ENCODE measurements around the gene DUOX1.
A peak's percentile ranks its signal among the peaks of the same experiment; 100 is the strongest.

The DUOX1 gene

GRCh38 chr15:45169608-45170480 is 40.0 kb downstream of the DUOX1 start:
- H3K36me3 Mint-ChIP-seq (ENCODE audit: low read depth) = no peaks in the 10 kb centered on the region
- H3K4me3 Mint-ChIP-seq = no peak overlapping the region
- no peak overlapping the region for H3K27ac Mint-ChIP-seq
- no peaks in the 10 kb centered on the region for H3K27me3 Mint-ChIP-seq (ENCODE audit: low read depth)
- peaks cover 15% of the 10 kb centered on the region for H3K4me1 Mint-ChIP-seq (ENCODE audit: low read depth)
- no peaks in the 10 kb centered on the region for H3K9me3 Mint-ChIP-seq

GRCh38 chr15:45171912-45172311 is 42.1 kb downstream of the DUOX1 start:
- Mint-ChIP-seq H3K27me3 (ENCODE audit: low read depth) (no peaks in the 10 kb centered on the region), H3K4me3 (no peak overlapping the region), H3K9me3 (no peaks in the 10 kb centered on the region), H3K4me1 (ENCODE audit: low read depth) (peaks cover 3% of the 10 kb centered on the region), H3K36me3 (ENCODE audit: low read depth) (no peaks in the 10 kb centered on the region), H3K27ac (no peak overlapping the region)

- H3K27me3 Mint-ChIP-seq (ENCODE audit: low read depth) = no peaks in the 10 kb centered on the region
- no peak overlapping the region for H3K27ac Mint-ChIP-seq
- H3K9me3 Mint-ChIP-seq = no peaks in the 10 kb centered on the region
- H3K4me3 Mint-ChIP-seq = no peak overlapping the region
- H3K4me1 Mint-ChIP-seq (ENCODE audit: low read depth) = no peaks in the 10 kb centered on the region
- no peaks in the 10 kb centered on the region for H3K36me3 Mint-ChIP-seq (ENCODE audit: low read depth)
Measured at GRCh38 chr15:45174069-45174468, 44.3 kb downstream of the DUOX1 start.

- Mint-ChIP-seq H3K4me3 (no peak overlapping the region), H3K36me3 (ENCODE audit: low read depth) (no peaks in the 10 kb centered on the region), H3K4me1 (ENCODE audit: low read depth) (no peaks in the 10 kb centered on the region), H3K27ac (no peak overlapping the region), H3K27me3 (ENCODE audit: low read depth) (no peaks in the 10 kb centered on the region), H3K9me3 (no peaks in the 10 kb centered on the region)
Measured at GRCh38 chr15:45174577-45174976, 44.8 kb downstream of the DUOX1 start.

GRCh38 chr15:45177285-45177684 is 47.5 kb downstream of the DUOX1 start:
- H3K4me3 Mint-ChIP-seq = no peak overlapping the region
- no peaks in the 10 kb centered on the region for H3K27me3 Mint-ChIP-seq (ENCODE audit: low read depth)
- H3K9me3 Mint-ChIP-seq = no peaks in the 10 kb centered on the region
- no peaks in the 10 kb centered on the region for H3K36me3 Mint-ChIP-seq (ENCODE audit: low read depth)
- no peak overlapping the region for H3K27ac Mint-ChIP-seq
- H3K4me1 Mint-ChIP-seq (ENCODE audit: low read depth) = peaks cover 8% of the 10 kb centered on the region

- H3K4me3 Mint-ChIP-seq = no peak overlapping the region
- peaks cover 9% of the 10 kb centered on the region for H3K4me1 Mint-ChIP-seq (ENCODE audit: low read depth)
- no peaks in the 10 kb centered on the region for H3K27me3 Mint-ChIP-seq (ENCODE audit: low read depth)
- H3K27ac Mint-ChIP-seq = no peak overlapping the region
- no peaks in the 10 kb centered on the region for H3K36me3 Mint-ChIP-seq (ENCODE audit: low read depth)
- no peaks in the 10 kb centered on the region for H3K9me3 Mint-ChIP-seq
Measured at GRCh38 chr15:45179221-45179985, 49.6 kb downstream of the DUOX1 start.

- H3K36me3 Mint-ChIP-seq (ENCODE audit: low read depth) = no peaks in the 10 kb centered on the region
- no peaks in the 10 kb centered on the region for H3K27me3 Mint-ChIP-seq (ENCODE audit: low read depth)
- H3K4me3 Mint-ChIP-seq = no peak overlapping the region
- H3K4me1 Mint-ChIP-seq (ENCODE audit: low read depth) = peaks cover 9% of the 10 kb centered on the region
- H3K9me3 Mint-ChIP-seq = no peaks in the 10 kb centered on the region
- H3K27ac Mint-ChIP-seq = no peak overlapping the region
Measured at GRCh38 chr15:45180201-45180600, 50.4 kb downstream of the DUOX1 start.

- H3K9me3 Mint-ChIP-seq = no peaks in the 10 kb centered on the region
- peaks cover 9% of the 10 kb centered on the region for H3K4me1 Mint-ChIP-seq (ENCODE audit: low read depth)
- H3K36me3 Mint-ChIP-seq (ENCODE audit: low read depth) = no peaks in the 10 kb centered on the region
- no peak overlapping the region for H3K4me3 Mint-ChIP-seq
- H3K27me3 Mint-ChIP-seq (ENCODE audit: low read depth) = no peaks in the 10 kb centered on the region
- no peak overlapping the region for H3K27ac Mint-ChIP-seq
Measured at GRCh38 chr15:45180648-45181436, 51.0 kb downstream of the DUOX1 start.

GRCh38 chr15:45181491-45182285 is 51.9 kb downstream of the DUOX1 start:
- Mint-ChIP-seq H3K4me3 (no peak overlapping the region), H3K36me3 (ENCODE audit: low read depth) (no peaks in the 10 kb centered on the region), H3K27ac (no peak overlapping the region), H3K4me1 (ENCODE audit: low read depth) (peaks cover 9% of the 10 kb centered on the region), H3K9me3 (no peaks in the 10 kb centered on the region), H3K27me3 (ENCODE audit: low read depth) (peaks cover 2% of the 10 kb centered on the region)

GRCh38 chr15:45182996-45183395 is 53.2 kb downstream of the DUOX1 start:
- Mint-ChIP-seq H3K9me3 (no peaks in the 10 kb centered on the region), H3K36me3 (ENCODE audit: low read depth) (no peaks in the 10 kb centered on the region), H3K27me3 (ENCODE audit: low read depth) (peaks cover 6% of the 10 kb centered on the region), H3K4me3 (no peak overlapping the region), H3K4me1 (ENCODE audit: low read depth) (peaks cover 13% of the 10 kb centered on the region), H3K27ac (no peak overlapping the region)

GRCh38 chr15:45183511-45183910 is 53.7 kb downstream of the DUOX1 start:
- peaks cover 16% of the 10 kb centered on the region for H3K4me1 Mint-ChIP-seq (ENCODE audit: low read depth)
- H3K27ac Mint-ChIP-seq = no peak overlapping the region
- no peak overlapping the region for H3K4me3 Mint-ChIP-seq
- peaks cover 10% of the 10 kb centered on the region for H3K27me3 Mint-ChIP-seq (ENCODE audit: low read depth)
- no peaks in the 10 kb centered on the region for H3K36me3 Mint-ChIP-seq (ENCODE audit: low read depth)
- H3K9me3 Mint-ChIP-seq = no peaks in the 10 kb centered on the region

GRCh38 chr15:45184562-45185041 is 54.8 kb downstream of the DUOX1 start:
- Mint-ChIP-seq H3K9me3 (no peaks in the 10 kb centered on the region), H3K4me1 (ENCODE audit: low read depth) (peaks cover 18% of the 10 kb centered on the region), H3K4me3 (no peak overlapping the region), H3K27me3 (ENCODE audit: low read depth) (peaks cover 13% of the 10 kb centered on the region), H3K36me3 (ENCODE audit: low read depth) (no peaks in the 10 kb centered on the region), H3K27ac (no peak overlapping the region)

GRCh38 chr15:45185069-45185779 is 55.4 kb downstream of the DUOX1 start:
- Mint-ChIP-seq H3K27ac (no peak overlapping the region), H3K9me3 (no peaks in the 10 kb centered on the region), H3K4me3 (peak overlapping the region; percentile 27), H3K27me3 (ENCODE audit: low read depth) (peaks cover 19% of the 10 kb centered on the region), H3K36me3 (ENCODE audit: low read depth) (no peaks in the 10 kb centered on the region), H3K4me1 (ENCODE audit: low read depth) (peaks cover 15% of the 10 kb centered on the region)

All from T-helper 1 cell treated with Interleukin-12 subunit alpha and Interleukin-12 subunit beta and Interleukin-4 antibody, amounts not matched to agents 30 μg/mL and 1 μg/mL, for 36 hours (primary cell).